Measurements from ENCODE around the gene LRRC27. TPM values are rescaled to one million over a fixed set of nuclear protein-coding genes. Genes with fewer than 3 reads are reported as not detected.
A peak's percentile ranks its signal among the peaks of the same experiment; 100 is the strongest.

LRRC27 gene
- total RNA-seq, 2 experiments from 2014 or later, result 3.3 to 3.9 TPM

DNA sequence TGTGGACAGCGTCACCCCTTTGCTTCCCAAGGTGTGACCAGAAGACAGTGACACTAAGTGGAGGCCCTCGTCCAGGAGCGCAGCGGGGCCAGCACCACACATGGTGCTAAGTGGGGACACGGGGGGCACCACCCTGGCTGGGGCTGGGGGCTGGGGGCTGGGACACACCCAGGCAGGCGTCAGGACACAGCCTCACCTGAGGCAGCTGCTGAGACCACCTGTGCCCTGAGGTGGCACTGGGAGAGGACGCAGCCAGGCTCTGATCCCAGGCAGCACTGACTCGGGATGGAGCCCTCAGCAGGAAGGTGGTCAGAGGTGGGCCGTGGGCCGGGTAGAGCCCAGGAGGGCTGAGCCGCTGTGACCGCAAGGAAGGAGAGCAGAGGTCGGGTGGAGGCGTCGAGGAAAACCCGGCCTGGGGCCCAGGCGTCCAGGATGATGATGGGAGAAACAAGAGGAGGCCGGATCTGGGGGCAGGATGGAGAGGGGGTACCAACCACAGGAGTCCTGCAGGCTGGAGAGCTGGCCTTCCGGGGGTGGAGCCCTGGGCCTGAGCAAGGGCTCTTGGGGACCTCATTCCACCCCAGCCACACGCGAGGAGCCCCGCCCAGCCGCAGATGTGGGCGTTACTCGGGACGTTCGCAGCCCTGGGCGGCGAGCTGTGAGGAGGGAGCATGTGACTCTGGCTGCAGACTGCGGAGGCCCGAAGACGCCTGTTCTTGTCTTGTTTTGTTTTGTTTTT, 22.5 kb downstream of the LRRC27 start:
- POLR2A ChIA-PET, result no interaction called here
- CTCF ChIA-PET, result no interaction called here
- Mint-ChIP-seq H3K4me3 (no peak overlapping the region), H3K27me3 (no peaks in the 10 kb centered on the region), H3K27ac (no peak overlapping the region), H3K36me3 (ENCODE audit: low read depth) (no peaks in the 10 kb centered on the region), H3K9me3 (no peaks in the 10 kb centered on the region), H3K4me1 (no peaks in the 10 kb centered on the region)
- DNase-seq, result no peak

DNA sequence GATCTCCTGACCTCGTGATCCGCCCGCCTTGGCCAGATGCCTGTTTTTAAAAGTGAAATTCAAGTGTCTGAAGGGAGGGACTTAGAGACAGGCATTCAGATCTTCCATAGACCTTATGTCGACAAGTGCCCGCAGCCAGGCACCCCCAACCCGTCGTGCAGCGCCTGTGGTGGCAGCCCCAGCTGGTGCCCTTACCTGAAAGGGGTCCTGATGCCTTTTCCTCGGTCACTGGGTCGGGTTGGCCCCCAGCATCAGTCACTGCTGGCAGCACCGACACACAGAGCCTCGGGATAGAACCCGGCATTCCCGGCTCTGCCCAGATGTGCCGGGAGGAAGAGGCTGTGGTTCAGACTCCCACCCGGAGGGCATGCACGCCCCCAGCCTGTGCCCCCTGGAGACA, 23.3 kb downstream of the LRRC27 start:
- no peaks in the 10 kb centered on the region for H3K4me1 Mint-ChIP-seq
- no peaks in the 10 kb centered on the region for H3K9me3 Mint-ChIP-seq
- no peaks in the 10 kb centered on the region for H3K36me3 Mint-ChIP-seq (ENCODE audit: low read depth)
- no peak overlapping the region for H3K4me3 Mint-ChIP-seq
- ChIA-PET CTCF (no interaction called here), POLR2A (no interaction called here)
- H3K27ac Mint-ChIP-seq, result no peak overlapping the region
- no peak for DNase-seq
- no peaks in the 10 kb centered on the region for H3K27me3 Mint-ChIP-seq

DNA sequence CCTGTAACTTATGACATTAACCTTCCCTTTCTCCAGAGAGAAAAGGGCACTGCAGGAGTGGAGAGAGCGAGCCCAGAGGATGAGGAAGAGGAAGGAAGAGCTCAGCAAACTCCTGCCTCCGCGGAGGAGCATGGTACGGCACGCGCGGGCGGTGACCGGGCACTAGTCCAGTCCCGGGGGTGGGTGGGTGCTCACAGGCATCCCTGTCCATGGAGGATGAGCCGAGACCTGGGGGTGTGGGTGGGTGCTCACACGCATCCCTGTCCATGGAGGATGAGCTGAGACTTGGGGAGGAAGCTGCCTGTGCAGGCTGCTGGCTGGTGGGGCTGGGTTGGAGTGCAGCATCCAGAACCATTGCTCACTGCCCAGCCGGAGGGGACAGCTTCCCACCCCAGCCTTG, 23.8 kb downstream of the LRRC27 start:
- Mint-ChIP-seq H3K4me1 (no peaks in the 10 kb centered on the region), H3K36me3 (ENCODE audit: low read depth) (no peaks in the 10 kb centered on the region), H3K4me3 (no peak overlapping the region), H3K27me3 (no peaks in the 10 kb centered on the region), H3K27ac (no peak overlapping the region), H3K9me3 (no peaks in the 10 kb centered on the region)
- no peak for DNase-seq
- ChIA-PET CTCF (no interaction called here), POLR2A (no interaction called here)

DNA sequence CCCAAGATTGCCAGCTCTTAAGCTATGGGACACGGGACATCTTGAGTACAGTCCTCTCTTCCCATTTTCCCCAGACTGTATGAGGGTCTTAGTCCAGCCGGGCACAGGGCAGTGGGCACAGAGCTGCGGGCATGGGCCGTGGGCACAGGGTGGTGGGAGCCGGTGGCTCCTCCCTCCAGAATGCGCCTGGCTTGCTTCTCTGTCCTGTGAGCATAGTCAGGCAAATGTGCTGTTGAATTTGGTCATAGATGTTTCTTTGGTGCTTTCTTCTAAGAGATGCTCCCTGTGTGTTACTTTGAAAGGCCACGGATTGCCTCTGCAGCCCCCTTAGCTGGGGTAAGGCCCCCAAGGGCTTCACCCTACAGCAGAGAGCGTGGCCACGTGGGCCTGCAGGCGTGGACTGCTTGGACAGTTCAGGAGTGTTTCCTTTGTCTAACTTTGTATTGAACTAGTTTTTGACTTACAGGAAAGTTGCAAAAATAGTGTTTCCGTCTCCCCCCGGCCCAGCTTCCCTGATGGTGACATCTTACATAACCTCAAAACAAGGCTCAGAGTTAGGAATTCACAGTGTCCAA, 24.7 kb downstream of the LRRC27 start:
- Mint-ChIP-seq H3K4me1 (no peaks in the 10 kb centered on the region), H3K9me3 (no peaks in the 10 kb centered on the region), H3K36me3 (ENCODE audit: low read depth) (no peaks in the 10 kb centered on the region), H3K27me3 (no peaks in the 10 kb centered on the region), H3K4me3 (no peak overlapping the region), H3K27ac (no peak overlapping the region)
- CTCF ChIA-PET, result no interaction called here
- POLR2A ChIA-PET, result no interaction called here
- no peak for DNase-seq

DNA sequence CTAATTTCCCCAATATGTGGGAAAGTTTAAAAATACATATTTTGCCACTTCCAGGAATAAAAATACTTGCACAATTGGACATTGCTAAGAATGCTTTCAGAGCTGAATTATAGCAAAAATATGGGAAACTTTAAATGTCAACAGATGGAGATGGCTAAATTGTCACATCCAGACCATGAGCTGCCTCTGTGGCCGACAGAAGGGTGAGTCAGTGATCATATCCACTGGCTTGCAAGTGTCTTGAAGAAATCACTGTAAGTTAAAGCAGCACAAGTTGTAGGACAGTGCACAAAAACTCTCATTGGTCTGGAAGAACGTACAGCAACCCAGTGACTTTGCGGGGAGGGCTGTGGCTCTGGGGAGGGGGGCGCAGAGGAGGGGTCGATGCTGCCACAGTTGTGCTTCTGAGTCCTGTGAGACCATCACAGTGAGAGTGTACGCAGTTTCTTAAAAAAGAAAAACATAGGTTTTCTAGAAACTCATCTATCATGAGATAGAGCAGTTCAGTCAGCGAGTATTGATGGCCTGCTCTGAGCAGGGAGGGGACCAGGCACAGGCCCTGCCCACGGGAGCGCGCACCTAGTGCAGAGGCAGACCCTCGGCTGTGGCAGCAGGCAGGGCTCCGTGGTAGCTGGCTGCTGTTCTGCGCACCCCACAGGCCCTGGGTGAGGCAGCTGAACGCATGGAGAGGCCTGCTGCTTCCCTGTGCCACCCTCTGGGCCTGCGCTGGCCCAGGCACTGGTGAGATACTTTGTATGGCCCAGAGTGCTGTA, 25.5 kb downstream of the LRRC27 start:
- CTCF ChIA-PET, result no interaction called here
- POLR2A ChIA-PET, result no interaction called here
- H3K27me3 Mint-ChIP-seq, result no peaks in the 10 kb centered on the region
- H3K9me3 Mint-ChIP-seq, result no peaks in the 10 kb centered on the region
- no peak for DNase-seq
- H3K4me1 Mint-ChIP-seq, result no peaks in the 10 kb centered on the region
- H3K27ac Mint-ChIP-seq, result no peak overlapping the region
- no peak overlapping the region for H3K4me3 Mint-ChIP-seq
- H3K36me3 Mint-ChIP-seq (ENCODE audit: low read depth), result no peaks in the 10 kb centered on the region

DNA sequence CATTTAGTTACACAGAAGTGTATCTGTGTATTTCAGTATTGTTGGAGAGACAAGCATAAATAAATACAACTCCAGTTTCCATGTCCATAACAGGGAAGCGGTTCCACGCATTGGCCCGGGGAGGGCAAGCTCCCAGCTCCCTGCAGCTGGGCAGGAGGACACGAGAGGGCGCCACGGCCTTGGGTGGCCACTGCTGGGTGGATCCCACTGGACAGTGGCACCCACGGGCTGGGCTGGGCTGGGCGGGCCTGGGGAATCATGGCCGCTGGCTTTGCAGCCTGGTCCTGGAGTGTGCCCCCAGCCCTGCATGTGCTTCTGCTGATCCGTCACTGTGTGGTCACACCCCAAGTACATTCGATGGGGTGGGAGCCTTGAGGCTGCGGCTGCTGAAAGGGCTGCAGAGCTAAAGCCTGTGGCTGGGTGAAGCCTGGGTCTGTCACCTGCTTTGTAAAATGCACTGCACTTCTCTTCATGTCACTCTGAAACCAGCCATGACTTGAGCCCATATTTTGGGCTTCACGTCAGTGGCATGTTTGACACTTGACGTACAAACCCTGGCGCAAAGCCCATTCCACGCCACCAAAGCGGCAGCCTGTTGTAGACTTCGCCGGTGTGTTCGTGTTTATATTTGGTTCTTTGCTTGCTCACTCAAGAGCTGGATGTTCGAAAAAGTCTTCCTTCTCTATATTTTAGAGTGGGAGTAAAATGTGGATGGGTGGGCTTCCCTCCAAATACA, 27.5 kb downstream of the LRRC27 start:
- H3K36me3 Mint-ChIP-seq (ENCODE audit: low read depth), result no peaks in the 10 kb centered on the region
- H3K27ac Mint-ChIP-seq, result no peak overlapping the region
- no peak for DNase-seq
- H3K9me3 Mint-ChIP-seq, result no peaks in the 10 kb centered on the region
- ChIA-PET POLR2A (no interaction called here), CTCF (interaction anchor here (1.1 to 1.8 kb wide), 2 partner anchors 9 to 17 kb away, joined by 3 to 4 read pairs; no protein-coding TSS in a partner anchor)
- H3K4me3 Mint-ChIP-seq, result no peak overlapping the region
- H3K4me1 Mint-ChIP-seq, result no peaks in the 10 kb centered on the region
- no peaks in the 10 kb centered on the region for H3K27me3 Mint-ChIP-seq

DNA sequence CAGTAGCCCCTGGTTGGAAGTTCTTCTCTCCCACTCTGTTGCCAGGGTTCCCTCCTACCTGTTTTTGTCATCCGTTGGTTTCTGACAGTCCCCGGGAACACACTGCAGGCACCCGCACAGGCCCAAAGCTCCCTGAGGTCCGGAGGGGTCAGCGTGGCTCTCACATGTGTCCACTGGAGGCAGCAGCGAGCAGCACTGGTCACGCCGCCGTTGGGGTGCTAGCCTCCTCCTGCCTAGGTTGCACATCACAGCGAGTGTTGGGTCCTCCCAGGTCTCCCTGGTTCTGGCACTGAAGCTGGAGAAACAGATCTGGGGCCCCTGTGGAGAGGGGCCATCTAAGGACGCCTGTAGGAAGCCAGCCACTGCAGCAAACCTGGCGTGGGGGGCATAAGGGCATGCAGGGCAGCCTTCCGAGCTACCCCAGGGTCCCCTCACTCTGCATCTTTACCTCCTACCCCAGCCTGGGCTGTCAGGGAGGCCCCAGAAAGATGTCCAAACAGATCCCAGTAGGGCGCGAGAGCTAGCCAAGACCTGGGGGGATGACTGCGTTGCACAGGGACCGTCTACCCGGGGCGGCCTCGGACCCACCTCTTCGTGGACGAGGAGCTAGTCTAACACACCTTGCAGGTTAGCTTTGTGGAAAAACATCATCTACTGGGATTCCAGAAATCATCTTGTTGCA, 28.9 kb downstream of the LRRC27 start:
- no peaks in the 10 kb centered on the region for H3K4me1 Mint-ChIP-seq
- H3K4me3 Mint-ChIP-seq, result no peak overlapping the region
- no peak overlapping the region for H3K27ac Mint-ChIP-seq
- H3K36me3 Mint-ChIP-seq (ENCODE audit: low read depth), result no peaks in the 10 kb centered on the region
- no peaks in the 10 kb centered on the region for H3K27me3 Mint-ChIP-seq
- peak; percentile 25 for DNase-seq
- POLR2A ChIA-PET, result no interaction called here
- no peaks in the 10 kb centered on the region for H3K9me3 Mint-ChIP-seq
- CTCF ChIA-PET, result interaction anchor here (1.1 to 1.8 kb wide), 4 partner anchors 8 to 86 kb away, joined by 3 to 4 read pairs (median 4); no protein-coding TSS in a partner anchor

DNA sequence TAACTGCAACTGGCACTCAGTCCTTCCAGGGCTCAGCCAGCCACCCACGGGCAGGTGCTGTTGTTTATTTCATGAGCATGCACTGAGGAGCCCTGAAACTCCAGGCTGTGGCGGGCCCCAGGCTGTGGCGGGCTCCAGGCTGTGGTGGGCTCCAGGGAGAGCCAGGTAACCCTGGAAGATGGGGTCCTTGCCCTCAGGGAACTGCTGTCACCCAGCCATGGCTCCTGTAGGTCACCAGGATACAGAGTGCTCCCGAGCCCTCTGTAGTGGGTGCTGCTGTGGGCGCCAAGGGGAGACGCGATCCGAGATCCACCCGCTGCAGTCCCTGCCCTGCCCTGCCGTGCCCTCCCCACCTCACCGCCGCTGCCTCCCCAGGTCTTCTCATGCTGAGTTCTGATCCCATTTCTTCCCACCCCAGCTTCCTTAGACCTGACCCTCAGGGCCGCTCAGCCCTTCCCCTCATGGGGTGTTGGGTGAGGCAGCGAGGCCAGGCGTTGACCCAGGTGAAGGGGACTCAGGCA, 29.6 kb downstream of the LRRC27 start:
- ChIA-PET POLR2A (no interaction called here), CTCF (interaction anchor here (1.5 kb wide), 2 partner anchors 14 to 85 kb away, joined by 4 read pairs; no protein-coding TSS in a partner anchor)
- no peaks in the 10 kb centered on the region for H3K4me1 Mint-ChIP-seq
- H3K27ac Mint-ChIP-seq, result no peak overlapping the region
- no peak for DNase-seq
- no peaks in the 10 kb centered on the region for H3K9me3 Mint-ChIP-seq
- no peaks in the 10 kb centered on the region for H3K36me3 Mint-ChIP-seq (ENCODE audit: low read depth)
- no peaks in the 10 kb centered on the region for H3K27me3 Mint-ChIP-seq
- H3K4me3 Mint-ChIP-seq, result no peak overlapping the region

DNA sequence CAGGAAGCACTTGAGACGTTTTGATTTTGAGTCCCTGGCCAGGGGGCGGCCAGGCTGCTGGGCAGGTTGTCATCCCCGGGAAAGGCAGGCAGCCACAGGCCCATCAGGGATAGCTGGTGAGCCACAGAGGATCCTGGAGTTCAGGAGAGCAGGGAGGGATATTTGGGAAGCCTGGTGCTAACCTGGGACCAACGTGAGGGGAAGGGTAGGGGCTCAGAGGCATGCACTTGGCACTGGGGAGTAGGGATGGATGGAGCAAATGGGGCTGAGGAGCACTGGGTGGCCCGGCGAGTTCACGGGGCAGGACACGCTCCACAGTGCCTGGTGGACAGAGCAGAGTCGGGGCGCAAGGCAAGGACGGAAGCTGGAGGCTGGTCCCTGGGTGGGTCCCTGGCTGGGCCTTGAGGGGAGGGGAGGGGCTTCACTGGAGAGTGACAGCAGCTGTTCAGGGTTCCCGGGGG, 30.2 kb downstream of the LRRC27 start:
- no peaks in the 10 kb centered on the region for H3K36me3 Mint-ChIP-seq (ENCODE audit: low read depth)
- H3K4me3 Mint-ChIP-seq, result no peak overlapping the region
- no peaks in the 10 kb centered on the region for H3K4me1 Mint-ChIP-seq
- H3K27me3 Mint-ChIP-seq, result no peaks in the 10 kb centered on the region
- H3K9me3 Mint-ChIP-seq, result no peaks in the 10 kb centered on the region
- DNase-seq, result no peak
- CTCF ChIA-PET, result interaction anchor here (1.2 kb wide), 1 partner anchor 9 kb away, joined by 3 read pairs; no protein-coding TSS in a partner anchor
- POLR2A ChIA-PET, result no interaction called here
- H3K27ac Mint-ChIP-seq, result no peak overlapping the region

DNA sequence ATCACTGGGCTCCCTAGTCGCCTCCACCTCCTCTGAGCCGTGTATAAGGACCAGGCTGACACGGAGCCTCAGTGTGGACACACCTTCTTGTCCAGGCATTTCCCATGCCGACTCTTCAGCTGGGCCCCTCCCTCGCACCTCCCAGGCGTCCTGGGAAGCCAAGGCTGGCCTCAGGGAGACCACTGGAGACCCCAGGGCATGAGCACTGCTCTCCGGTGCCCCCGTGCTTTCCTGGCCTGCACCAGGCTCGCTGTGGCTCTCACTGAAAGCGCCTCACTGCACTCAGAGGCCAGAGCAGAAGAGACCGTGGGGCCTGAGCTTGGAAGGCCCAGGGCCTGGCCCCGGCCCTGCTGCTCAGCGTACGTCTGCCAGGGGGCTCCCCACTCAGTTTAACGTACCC, 31.4 kb downstream of the LRRC27 start:
- DNase-seq, result no peak
- no peak overlapping the region for H3K4me3 Mint-ChIP-seq
- no peaks in the 10 kb centered on the region for H3K9me3 Mint-ChIP-seq
- H3K36me3 Mint-ChIP-seq (ENCODE audit: low read depth), result no peaks in the 10 kb centered on the region
- H3K27ac Mint-ChIP-seq, result no peak overlapping the region
- CTCF ChIA-PET, result interaction anchor here (1.2 kb wide), 1 partner anchor 10 kb away, joined by 3 read pairs; no protein-coding TSS in a partner anchor
- H3K4me1 Mint-ChIP-seq, result no peaks in the 10 kb centered on the region
- no peaks in the 10 kb centered on the region for H3K27me3 Mint-ChIP-seq
- POLR2A ChIA-PET, result no interaction called here

DNA sequence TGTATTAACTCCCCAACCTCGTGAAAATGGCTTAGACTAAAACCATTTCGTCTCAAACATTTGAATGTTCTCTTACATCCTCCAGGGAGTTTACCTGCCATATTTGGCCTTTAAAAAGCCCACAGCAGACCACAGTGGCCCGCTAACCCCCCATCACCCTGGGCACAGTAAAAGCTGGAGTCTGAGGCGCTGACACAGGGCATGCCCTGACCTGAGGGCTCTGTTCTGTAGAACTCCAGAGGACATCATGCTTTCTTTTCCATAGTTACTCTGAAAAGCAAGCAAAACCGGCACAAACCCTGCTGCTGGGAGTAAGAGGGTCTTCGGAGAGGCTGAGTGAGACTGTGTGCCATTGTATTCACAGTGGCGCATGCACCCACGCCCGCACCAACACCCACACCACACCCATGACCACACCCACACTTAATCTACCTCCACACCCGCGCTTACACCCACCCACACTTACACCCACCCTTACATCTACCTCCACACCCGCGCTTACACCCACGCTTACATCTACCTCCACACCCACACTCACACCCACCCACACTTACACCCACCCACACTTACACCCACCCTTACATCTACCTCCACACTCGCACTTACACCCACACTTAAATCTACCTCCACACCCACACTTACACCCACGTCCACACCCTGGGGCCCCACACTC, 32.1 kb downstream of the LRRC27 start:
- Mint-ChIP-seq H3K27me3 (no peaks in the 10 kb centered on the region), H3K9me3 (no peaks in the 10 kb centered on the region), H3K4me1 (no peaks in the 10 kb centered on the region), H3K27ac (no peak overlapping the region), H3K36me3 (ENCODE audit: low read depth) (no peaks in the 10 kb centered on the region), H3K4me3 (no peak overlapping the region)
- no peak for DNase-seq
- POLR2A ChIA-PET, result no interaction called here
- CTCF ChIA-PET, result no interaction called here

DNA sequence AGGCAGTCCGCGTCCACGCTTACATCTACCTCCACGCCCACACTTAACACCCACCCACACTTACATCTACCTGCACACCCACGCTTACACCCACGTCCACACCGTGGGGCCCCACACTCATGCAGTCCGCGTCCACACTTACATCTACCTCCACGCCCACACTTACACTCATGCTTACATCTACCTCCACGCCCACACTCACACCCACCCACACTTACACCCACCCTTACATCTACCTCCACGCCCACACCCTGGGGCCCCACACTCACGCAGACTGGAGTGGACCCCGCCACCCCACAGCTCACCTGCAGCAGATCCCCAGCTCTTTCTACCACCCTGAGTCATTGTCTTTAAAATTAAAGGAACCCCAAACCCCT, 32.6 kb downstream of the LRRC27 start:
- no peaks in the 10 kb centered on the region for H3K27me3 Mint-ChIP-seq
- no peak for DNase-seq
- no peak overlapping the region for H3K27ac Mint-ChIP-seq
- H3K9me3 Mint-ChIP-seq, result no peaks in the 10 kb centered on the region
- H3K36me3 Mint-ChIP-seq (ENCODE audit: low read depth), result no peaks in the 10 kb centered on the region
- ChIA-PET POLR2A (no interaction called here), CTCF (no interaction called here)
- H3K4me1 Mint-ChIP-seq, result no peaks in the 10 kb centered on the region
- no peak overlapping the region for H3K4me3 Mint-ChIP-seq
